ENCODE measurements around the gene MAPK1IP1L.

GRCh38 chr14:55015006-55015405, 36.4 kb upstream of the MAPK1IP1L start:
- no peak for TF ChIP-seq POLR2A (IDR thresholded peaks at IDR 0.05)
- no peak for TF ChIP-seq CTCF (IDR thresholded peaks at IDR 0.05)
- no peak for TF ChIP-seq EP300 (IDR thresholded peaks at IDR 0.05)

All from stomach (tissue), 4 donors.